ENCODE data around the gene PRSS27.

- no peak for TF ChIP-seq POLR2A (IDR thresholded peaks at IDR 0.05)
- TF ChIP-seq, protein P1, sequence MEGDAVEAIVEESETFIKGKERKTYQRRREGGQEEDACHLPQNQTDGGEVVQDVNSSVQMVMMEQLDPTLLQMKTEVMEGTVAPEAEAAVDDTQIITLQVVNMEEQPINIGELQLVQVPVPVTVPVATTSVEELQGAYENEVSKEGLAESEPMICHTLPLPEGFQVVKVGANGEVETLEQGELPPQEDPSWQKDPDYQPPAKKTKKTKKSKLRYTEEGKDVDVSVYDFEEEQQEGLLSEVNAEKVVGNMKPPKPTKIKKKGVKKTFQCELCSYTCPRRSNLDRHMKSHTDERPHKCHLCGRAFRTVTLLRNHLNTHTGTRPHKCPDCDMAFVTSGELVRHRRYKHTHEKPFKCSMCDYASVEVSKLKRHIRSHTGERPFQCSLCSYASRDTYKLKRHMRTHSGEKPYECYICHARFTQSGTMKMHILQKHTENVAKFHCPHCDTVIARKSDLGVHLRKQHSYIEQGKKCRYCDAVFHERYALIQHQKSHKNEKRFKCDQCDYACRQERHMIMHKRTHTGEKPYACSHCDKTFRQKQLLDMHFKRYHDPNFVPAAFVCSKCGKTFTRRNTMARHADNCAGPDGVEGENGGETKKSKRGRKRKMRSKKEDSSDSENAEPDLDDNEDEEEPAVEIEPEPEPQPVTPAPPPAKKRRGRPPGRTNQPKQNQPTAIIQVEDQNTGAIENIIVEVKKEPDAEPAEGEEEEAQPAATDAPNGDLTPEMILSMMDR (IDR thresholded peaks at IDR 0.05 in 4 of 5, conservative IDR thresholded peaks at IDR 0.05 in 1 of 5): no peak
These were observed 19.8 kb upstream of the PRSS27 start for GRCh38 chr16:2739625-2740430.
